Measurements from ENCODE around the gene AGFG2. TPM values are rescaled to one million over a fixed set of nuclear protein-coding genes. Genes with fewer than 3 reads are reported as not detected.
"Not testable (repeated sequence)": the region's sequence is repeated elsewhere in the genome, so short reads cannot be mapped to it uniquely, and the experiment has no call there.

The AGFG2 gene
- total and polyA plus RNA-seq, 12 donors, result 14.0 to 175 (median 107) TPM

GRCh38 chr7:100532165-100533022 lies 6.6 kb upstream of the AGFG2 start:
- Histone ChIP-seq H3K27ac (no peak overlapping the region), H3K4me3 (no peak overlapping the region), H3K36me3 (replicated peaks in 1 of 2) (no peaks in the 10 kb centered on the region), H3K27me3 (no peaks in the 10 kb centered on the region), H3K9me3 (replicated peaks in 1 of 3) (no peaks in the 10 kb centered on the region), H3K4me1 (replicated peaks in 1 of 2) (no peaks in the 10 kb centered on the region)
- DNase-seq, result no peak
- intact Hi-C loops (cut with DNase I), result loop anchor here in 1 of 2 donors (10.0 kb wide), 1 partner anchor 62 kb away; no protein-coding TSS in a partner anchor
- TF ChIP-seq, protein P1, sequence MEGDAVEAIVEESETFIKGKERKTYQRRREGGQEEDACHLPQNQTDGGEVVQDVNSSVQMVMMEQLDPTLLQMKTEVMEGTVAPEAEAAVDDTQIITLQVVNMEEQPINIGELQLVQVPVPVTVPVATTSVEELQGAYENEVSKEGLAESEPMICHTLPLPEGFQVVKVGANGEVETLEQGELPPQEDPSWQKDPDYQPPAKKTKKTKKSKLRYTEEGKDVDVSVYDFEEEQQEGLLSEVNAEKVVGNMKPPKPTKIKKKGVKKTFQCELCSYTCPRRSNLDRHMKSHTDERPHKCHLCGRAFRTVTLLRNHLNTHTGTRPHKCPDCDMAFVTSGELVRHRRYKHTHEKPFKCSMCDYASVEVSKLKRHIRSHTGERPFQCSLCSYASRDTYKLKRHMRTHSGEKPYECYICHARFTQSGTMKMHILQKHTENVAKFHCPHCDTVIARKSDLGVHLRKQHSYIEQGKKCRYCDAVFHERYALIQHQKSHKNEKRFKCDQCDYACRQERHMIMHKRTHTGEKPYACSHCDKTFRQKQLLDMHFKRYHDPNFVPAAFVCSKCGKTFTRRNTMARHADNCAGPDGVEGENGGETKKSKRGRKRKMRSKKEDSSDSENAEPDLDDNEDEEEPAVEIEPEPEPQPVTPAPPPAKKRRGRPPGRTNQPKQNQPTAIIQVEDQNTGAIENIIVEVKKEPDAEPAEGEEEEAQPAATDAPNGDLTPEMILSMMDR (IDR thresholded peaks at IDR 0.05), result no peak
- TF ChIP-seq POLR2A (IDR thresholded peaks at IDR 0.05), result no peak
- WGBS, 4 donors, result 86 to 91% (median 90%) methylated on average over 14 of the region's 14 CpGs

DNA sequence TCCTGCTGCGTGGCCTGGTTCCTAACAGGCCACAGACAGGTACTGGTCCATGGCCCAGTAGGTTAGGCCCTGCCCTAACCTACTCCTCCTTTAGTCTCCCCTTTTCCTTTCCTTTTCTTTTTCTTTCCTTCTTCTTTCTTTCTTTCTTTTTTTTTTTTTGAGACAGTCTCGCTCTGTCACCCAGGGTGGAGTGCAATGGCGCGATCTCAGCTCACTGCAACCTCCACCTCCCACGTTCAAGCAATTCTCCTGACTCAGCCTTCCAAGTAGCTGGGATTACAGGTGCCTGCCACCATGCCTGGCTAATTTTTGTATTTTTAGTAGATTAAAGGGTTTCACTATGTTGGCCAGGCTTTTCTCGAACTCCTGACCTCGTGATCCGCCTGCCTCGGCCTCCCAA lies 3.0 kb upstream of the AGFG2 start:
- not testable (repeated sequence) for H3K9me3 ChIP-seq (replicated peaks in 1 of 3); H3K27me3 ChIP-seq; H3K36me3 ChIP-seq (replicated peaks in 1 of 2); DNase-seq; H3K4me3 ChIP-seq; H3K27ac ChIP-seq
- intact Hi-C loops (cut with DNase I), result loop anchor here in 1 of 2 donors (10.0 kb wide), 1 partner anchor 59 kb away; no protein-coding TSS in a partner anchor
- WGBS, 4 donors, result 92 to 94% (median 93%) methylated on average over 9 of the region's 9 CpGs
- H3K4me1 ChIP-seq (replicated peaks in 1 of 2), result peaks cover 11 to 16% of the 10 kb centered on the region in 2 donors

DNA sequence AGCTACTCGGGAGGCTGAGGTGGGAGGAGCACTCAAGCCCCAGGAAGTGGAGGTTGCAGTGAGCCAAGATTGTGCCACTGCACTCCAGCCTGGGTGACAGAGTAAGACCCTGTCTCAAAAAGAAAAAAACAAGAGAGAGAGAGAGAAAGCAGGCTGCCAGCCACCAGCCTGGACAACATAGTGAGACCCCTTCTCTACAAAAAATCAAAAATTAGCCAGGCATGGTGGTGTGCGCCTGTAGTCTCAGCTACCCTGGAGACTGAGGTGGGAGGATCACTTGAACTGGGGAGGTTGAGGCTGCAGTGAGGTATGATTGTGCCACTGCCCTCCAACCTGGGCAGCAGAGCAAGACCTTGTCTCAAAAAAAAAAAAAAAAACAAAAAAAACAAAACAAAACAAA lies 2.3 kb upstream of the AGFG2 start:
- H3K4me3 ChIP-seq; H3K27ac ChIP-seq; H3K36me3 ChIP-seq (replicated peaks in 1 of 2); DNase-seq; H3K27me3 ChIP-seq; H3K9me3 ChIP-seq (replicated peaks in 1 of 3): not testable (repeated sequence)
- intact Hi-C loops (cut with DNase I), result loop anchor here in 1 of 2 donors (10.0 kb wide), 1 partner anchor 58 kb away; no protein-coding TSS in a partner anchor
- peaks cover 16 to 23% of the 10 kb centered on the region in 2 donors for H3K4me1 ChIP-seq (replicated peaks in 1 of 2)
- 84 to 89% (median 86%) methylated on average over 2 of the region's 2 CpGs for WGBS, 4 donors

DNA sequence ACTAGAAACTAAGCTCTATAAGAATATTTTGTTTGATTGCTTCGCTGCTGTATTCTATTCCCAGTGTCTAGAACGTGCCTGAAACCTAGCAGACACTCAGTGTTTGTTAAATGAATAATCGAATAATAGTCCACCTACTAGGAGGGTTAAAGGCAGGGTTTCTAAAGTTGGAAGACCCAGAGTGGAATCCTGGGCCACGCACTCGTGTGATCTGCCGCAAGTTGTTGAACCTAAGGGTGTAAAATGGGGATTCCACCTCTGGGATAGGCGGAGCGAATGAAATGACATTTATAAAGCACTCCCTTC lies 702 bp upstream of the AGFG2 start:
- H3K4me3 ChIP-seq, result no peak overlapping the region
- 6 to 12% (median 7%) methylated on average over 8 of the region's 8 CpGs for WGBS, 4 donors
- intact Hi-C loops (cut with DNase I), result loop anchor here in 1 of 2 donors (10.0 kb wide), 1 partner anchor 56 kb away; no protein-coding TSS in a partner anchor

DNA sequence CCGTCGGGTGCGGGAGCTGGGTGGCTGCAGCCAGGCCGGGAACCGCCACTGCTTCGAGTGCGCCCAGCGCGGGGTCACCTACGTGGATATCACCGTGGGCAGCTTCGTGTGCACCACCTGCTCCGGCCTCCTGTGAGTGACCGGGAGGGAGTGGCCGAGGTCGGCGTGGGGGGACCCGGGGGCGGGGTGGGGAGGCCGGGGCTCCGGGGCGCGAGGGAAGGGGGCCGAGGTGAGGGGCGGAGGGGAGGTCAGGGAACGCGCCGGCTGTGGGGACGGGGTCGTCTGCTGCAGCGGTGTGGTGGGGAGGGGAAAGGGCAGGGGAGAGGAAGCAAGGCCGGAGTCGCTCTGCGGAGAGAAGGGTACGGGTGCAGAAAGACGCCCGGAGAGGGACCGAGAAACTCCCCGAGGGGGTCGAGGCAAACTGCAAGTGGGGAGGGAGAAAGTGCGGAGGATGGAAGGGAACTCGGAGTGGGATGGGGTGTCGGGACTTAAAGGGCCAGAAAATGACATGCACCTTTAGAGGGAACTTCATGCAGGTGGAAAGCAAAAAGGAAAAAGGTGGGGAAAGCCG lies 518 bp downstream of the AGFG2 start:
- intact Hi-C loops (cut with DNase I), result loop anchor here in 1 of 2 donors (10.0 kb wide), 1 partner anchor 55 kb away; no protein-coding TSS in a partner anchor
- H3K36me3 ChIP-seq (replicated peaks in 1 of 2), result no peaks in the 10 kb centered on the region
- H3K9me3 ChIP-seq (replicated peaks in 1 of 3), result no peaks in the 10 kb centered on the region
- H3K4me3 ChIP-seq, result peak overlapping the region; percentile 18 to 96 (median 59)
- H3K27me3 ChIP-seq, result no peaks in the 10 kb centered on the region
- DNase-seq, result peak in 3 of 7 donors; percentile 23 to 52 (median 46)
- WGBS, 4 donors, result 0 to 1% (median 0%) methylated on average over 16 to 44 of the region's 44 CpGs
- no peak for TF ChIP-seq POLR2A (IDR thresholded peaks at IDR 0.05)
- TF ChIP-seq, protein P1 (IDR thresholded peaks at IDR 0.05), result no peak
- peak overlapping the region; percentile 41 to 95 (median 54) for H3K27ac ChIP-seq
- peaks cover 41 to 51% of the 10 kb centered on the region in 2 donors for H3K4me1 ChIP-seq (replicated peaks in 1 of 2)

More for the DNA sequence above, 702 bp upstream of the AGFG2 start:
- DNase-seq, result no peak
- peaks cover 28 to 39% of the 10 kb centered on the region in 2 donors for H3K4me1 ChIP-seq (replicated peaks in 1 of 2)
- peak overlapping the region in 4 of 5 donors; percentile 28 to 78 (median 54) for H3K27ac ChIP-seq
- H3K36me3 ChIP-seq (replicated peaks in 1 of 2), result no peaks in the 10 kb centered on the region
- TF ChIP-seq, protein P1 (IDR thresholded peaks at IDR 0.05), result no peak
- TF ChIP-seq POLR2A (IDR thresholded peaks at IDR 0.05), result no peak
- H3K9me3 ChIP-seq (replicated peaks in 1 of 3), result no peaks in the 10 kb centered on the region
- H3K27me3 ChIP-seq, result no peaks in the 10 kb centered on the region

Measured in adrenal gland (tissue), 12 donors.